Measurements from ENCODE around the gene WFIKKN2.

Gene WFIKKN2, protein sequence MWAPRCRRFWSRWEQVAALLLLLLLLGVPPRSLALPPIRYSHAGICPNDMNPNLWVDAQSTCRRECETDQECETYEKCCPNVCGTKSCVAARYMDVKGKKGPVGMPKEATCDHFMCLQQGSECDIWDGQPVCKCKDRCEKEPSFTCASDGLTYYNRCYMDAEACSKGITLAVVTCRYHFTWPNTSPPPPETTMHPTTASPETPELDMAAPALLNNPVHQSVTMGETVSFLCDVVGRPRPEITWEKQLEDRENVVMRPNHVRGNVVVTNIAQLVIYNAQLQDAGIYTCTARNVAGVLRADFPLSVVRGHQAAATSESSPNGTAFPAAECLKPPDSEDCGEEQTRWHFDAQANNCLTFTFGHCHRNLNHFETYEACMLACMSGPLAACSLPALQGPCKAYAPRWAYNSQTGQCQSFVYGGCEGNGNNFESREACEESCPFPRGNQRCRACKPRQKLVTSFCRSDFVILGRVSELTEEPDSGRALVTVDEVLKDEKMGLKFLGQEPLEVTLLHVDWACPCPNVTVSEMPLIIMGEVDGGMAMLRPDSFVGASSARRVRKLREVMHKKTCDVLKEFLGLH

DNA sequence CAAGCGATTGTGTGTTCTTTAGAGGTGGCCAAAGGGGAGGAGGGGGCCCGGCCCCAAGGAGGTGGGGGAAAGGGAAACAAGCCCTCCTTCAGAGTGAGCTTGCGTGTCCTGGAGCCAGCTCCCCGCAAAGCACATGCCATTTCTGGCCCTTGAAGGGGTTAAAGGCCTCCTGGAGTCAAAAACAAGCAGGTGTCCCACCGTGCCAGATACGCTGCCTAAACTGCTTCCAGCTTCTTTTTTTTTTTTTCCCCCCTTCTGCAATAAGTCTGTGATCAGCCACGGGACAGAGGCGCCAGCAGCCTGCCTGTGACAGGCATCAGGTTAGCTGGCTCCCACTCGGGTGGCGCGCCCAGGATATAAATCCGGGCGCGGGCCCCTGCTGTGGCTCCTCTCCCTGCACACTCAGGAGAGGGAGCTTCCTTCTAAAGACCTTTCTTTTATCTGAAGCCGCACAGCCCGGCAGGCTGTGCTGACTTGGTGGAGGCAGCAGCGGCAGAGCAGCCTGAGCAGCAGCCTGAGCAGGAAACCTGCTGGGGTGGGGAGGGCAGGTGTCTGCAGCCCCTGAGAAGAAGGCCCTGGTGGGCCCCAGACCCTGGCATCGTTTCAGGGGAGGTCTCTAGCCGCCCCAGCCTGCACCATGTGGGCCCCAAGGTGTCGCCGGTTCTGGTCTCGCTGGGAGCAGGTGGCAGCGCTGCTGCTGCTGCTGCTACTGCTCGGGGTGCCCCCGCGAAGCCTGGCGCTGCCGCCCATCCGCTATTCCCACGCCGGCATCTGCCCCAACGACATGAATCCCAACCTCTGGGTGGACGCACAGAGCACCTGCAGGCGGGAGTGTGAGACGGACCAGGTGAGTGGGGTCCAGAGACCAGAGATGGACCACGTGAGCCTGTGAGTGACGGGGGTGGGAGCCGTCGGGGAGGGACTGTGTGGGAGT, at the start of gene WFIKKN2:
Gene WFIKKN2 (plus strand): TSS at position 286 of the 934 bp plus-strand sequence. CDS start 352 bp downstream, at position 638.
- Histone ChIP-seq H3K36me3 (ENCODE audit: insufficient read depth, low read length) (no peaks in the 10 kb centered on the region), H3K27ac (no peak within 1 kb of the TSS), H3K9me3 (ENCODE audit: low read depth, low read length) (no peaks in the 10 kb centered on the region), H3K9ac (ENCODE audit: insufficient read length) (no peak within 1 kb of the TSS), H3K4me3 (no peak within 1 kb of the TSS)
- TF ChIP-seq EZH2 (IDR thresholded peaks at IDR 0.05) = no peak
- no peak for TF ChIP-seq FOXP2 (optimal IDR thresholded peaks at IDR 0.05; ENCODE audit: control extremely low read depth, extremely low read length, insufficient read depth)
- no peak for TF ChIP-seq POLR2AphosphoS5 (IDR thresholded peaks at IDR 0.05; ENCODE audit: borderline replicate concordance, low read depth, low read length)
- no peak for DNase-seq (ENCODE audit: low read depth, low spot score)

DNA sequence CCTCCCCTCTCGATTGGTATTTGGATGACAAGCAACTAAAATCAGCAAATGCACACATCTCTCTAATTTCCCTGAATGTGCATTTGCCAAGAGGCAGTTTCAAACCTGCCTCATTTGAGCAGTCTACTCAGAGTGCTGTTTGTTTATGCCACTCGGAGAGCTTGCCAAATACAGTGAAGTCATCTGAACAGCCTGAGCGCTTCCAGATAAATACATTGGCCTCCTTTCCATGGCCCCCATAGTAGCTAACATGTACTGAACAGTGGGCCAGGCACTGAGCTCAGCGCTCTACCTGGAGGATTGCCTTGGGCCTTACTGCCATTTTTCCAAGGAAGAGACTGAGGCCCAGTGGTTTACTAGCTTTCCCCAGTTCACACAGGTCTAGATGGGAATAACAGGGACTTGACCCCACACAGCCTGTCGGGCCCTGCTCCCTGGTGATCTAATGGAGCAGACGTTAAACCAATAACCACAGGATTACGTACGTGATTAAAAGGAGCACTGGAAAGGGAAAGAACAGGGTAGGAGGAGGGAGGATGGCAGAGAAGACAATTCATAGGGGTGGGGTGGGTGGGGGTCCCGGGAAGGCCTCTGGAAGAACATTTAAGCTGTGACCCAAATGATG, 49.3 kb upstream of the WFIKKN2 start:
- Histone ChIP-seq H3K9ac (ENCODE audit: insufficient read length) (no peak overlapping the region), H3K27ac (no peak overlapping the region), H3K36me3 (ENCODE audit: insufficient read depth, low read length) (no peaks in the 10 kb centered on the region)

DNA sequence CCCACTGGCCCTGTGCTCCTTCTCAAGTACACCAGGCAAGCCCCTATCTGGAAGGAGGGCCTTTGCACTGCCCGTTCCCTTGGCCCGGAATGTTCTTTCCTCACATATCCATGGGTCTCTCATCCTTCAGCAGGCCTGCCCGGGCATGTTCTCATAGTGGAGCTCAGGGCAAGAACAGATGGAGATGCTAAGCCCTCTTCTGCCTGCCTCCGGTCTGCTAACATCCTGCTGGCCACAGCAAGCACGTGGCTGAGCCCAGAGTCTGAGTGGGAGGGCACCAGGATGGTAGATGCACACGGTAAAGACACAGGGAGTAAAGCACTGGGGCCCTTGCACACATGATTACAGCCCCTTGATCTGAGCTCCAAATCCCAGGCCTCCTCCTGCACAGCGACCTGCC, 48.3 kb upstream of the WFIKKN2 start:
- H3K27ac ChIP-seq = no peak overlapping the region
- DNase-seq (ENCODE audit: low read depth, low spot score) = no peak
- H3K36me3 ChIP-seq (ENCODE audit: insufficient read depth, low read length) = no peaks in the 10 kb centered on the region
- no peak overlapping the region for H3K4me3 ChIP-seq
- TF ChIP-seq EZH2 (IDR thresholded peaks at IDR 0.05) = no peak
- TF ChIP-seq FOXP2 (optimal IDR thresholded peaks at IDR 0.05; ENCODE audit: control extremely low read depth, extremely low read length, insufficient read depth) = no peak
- TF ChIP-seq POLR2AphosphoS5 (IDR thresholded peaks at IDR 0.05; ENCODE audit: borderline replicate concordance, low read depth, low read length) = no peak
- no peaks in the 10 kb centered on the region for H3K9me3 ChIP-seq (ENCODE audit: low read depth, low read length)
- no peak overlapping the region for H3K9ac ChIP-seq (ENCODE audit: insufficient read length)

More for the DNA sequence above, 49.3 kb upstream of the WFIKKN2 start:
- DNase-seq (ENCODE audit: low read depth, low spot score) = no peak
- Histone ChIP-seq H3K9me3 (ENCODE audit: low read depth, low read length) (no peaks in the 10 kb centered on the region), H3K4me3 (no peak overlapping the region)
- TF ChIP-seq EZH2 (IDR thresholded peaks at IDR 0.05) (no peak), POLR2AphosphoS5 (IDR thresholded peaks at IDR 0.05; ENCODE audit: borderline replicate concordance, low read depth, low read length) (no peak), FOXP2 (optimal IDR thresholded peaks at IDR 0.05; ENCODE audit: control extremely low read depth, extremely low read length, insufficient read depth) (no peak)

DNA sequence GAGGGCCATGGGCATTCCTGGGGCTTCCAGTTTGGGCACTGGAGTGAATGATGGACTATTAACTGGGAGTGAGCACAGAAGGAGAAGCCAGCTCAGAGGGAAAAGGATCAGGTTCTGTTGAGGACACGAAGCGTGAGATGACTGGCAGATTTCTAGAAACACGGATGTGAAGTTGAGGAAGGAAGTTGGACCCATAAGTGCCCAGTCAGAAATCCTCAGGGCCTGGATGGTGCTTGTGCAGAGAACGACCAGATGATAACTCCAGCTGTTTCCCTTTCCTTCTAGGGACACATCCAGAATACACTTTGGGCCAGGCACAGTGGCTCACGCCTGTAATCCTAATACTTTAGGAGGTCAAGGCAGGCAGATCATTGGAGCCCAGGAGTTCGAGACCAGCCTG, 44.8 kb upstream of the WFIKKN2 start:
- Histone ChIP-seq H3K27ac (no peak overlapping the region), H3K36me3 (ENCODE audit: insufficient read depth, low read length) (no peaks in the 10 kb centered on the region), H3K9ac (ENCODE audit: insufficient read length) (no peak overlapping the region), H3K9me3 (ENCODE audit: low read depth, low read length) (no peaks in the 10 kb centered on the region), H3K4me3 (no peak overlapping the region)
- DNase-seq (ENCODE audit: low read depth, low spot score) = no peak
- TF ChIP-seq FOXP2 (optimal IDR thresholded peaks at IDR 0.05; ENCODE audit: control extremely low read depth, extremely low read length, insufficient read depth) (no peak), POLR2AphosphoS5 (IDR thresholded peaks at IDR 0.05; ENCODE audit: borderline replicate concordance, low read depth, low read length) (no peak), EZH2 (IDR thresholded peaks at IDR 0.05) (no peak)

DNA sequence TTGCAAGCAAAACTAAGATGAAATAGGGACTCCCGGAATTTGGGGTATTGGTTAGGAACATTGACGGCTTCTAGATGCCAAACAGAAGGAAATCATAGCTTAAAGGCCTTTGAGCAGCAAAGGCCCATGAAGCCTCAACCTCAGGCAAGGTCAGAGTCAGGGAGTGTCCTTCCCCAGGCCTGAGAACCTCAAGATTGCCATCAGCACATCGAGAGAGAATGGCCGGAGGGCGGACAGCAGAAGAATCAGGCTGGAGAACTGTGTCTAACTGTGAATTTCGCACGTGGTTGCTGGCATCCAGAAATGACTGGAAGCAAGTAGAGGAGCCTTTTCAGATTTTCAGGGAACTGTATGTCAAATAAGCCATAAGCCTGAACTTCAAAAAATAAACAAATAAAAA, 43.3 kb upstream of the WFIKKN2 start:
- DNase-seq (ENCODE audit: low read depth, low spot score) = no peak

DNA sequence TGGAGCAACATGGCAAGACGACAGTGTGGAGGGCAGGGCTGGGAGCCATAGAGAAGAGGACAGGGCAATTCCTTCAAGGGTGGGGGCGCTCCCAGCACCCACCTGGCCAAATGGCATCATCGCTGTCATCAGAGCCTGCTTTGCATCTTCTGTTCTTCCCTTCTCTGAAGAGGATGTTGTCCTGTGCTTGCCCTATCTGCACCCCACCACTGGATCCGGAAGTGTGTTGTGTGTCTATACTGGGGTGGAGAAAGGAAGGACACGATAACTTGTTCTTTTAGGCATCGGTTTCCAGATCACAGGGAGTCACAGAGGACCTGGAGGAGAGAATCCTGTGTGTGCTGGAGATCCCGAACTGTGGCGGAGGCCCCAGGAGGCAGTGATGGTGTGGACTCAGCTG, 42.4 kb upstream of the WFIKKN2 start:
- H3K9me3 ChIP-seq (ENCODE audit: low read depth, low read length) = no peaks in the 10 kb centered on the region
- no peak overlapping the region for H3K27ac ChIP-seq
- no peak for DNase-seq (ENCODE audit: low read depth, low spot score)
- no peak overlapping the region for H3K9ac ChIP-seq (ENCODE audit: insufficient read length)
- no peak overlapping the region for H3K4me3 ChIP-seq
- no peaks in the 10 kb centered on the region for H3K36me3 ChIP-seq (ENCODE audit: insufficient read depth, low read length)
- TF ChIP-seq FOXP2 (optimal IDR thresholded peaks at IDR 0.05; ENCODE audit: control extremely low read depth, extremely low read length, insufficient read depth) (no peak), EZH2 (IDR thresholded peaks at IDR 0.05) (no peak), POLR2AphosphoS5 (IDR thresholded peaks at IDR 0.05; ENCODE audit: borderline replicate concordance, low read depth, low read length) (no peak)

More for the DNA sequence above, 43.3 kb upstream of the WFIKKN2 start:
- Histone ChIP-seq H3K9me3 (ENCODE audit: low read depth, low read length) (no peaks in the 10 kb centered on the region), H3K9ac (ENCODE audit: insufficient read length) (no peak overlapping the region), H3K27ac (no peak overlapping the region), H3K4me3 (no peak overlapping the region), H3K36me3 (ENCODE audit: insufficient read depth, low read length) (no peaks in the 10 kb centered on the region)
- no peak for TF ChIP-seq EZH2 (IDR thresholded peaks at IDR 0.05)

DNA sequence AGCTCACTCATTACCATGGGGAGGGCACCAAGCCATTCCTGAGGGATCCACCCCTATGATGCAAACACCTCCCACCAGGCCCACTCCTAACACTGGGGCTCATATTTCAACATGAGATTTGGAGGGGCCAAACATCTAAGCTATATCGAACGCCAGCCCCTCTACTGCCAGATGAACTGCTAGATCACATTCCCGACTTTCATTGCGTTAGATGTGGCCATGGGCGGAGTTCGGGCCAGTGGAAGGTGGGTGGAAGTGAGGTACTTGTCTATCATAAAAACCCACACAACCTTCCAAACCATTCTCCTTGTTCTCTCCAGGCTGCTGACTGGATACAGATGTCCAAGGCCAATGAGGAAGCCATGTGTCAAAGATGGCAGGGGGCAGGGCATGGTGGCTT, 41.0 kb upstream of the WFIKKN2 start:
- Histone ChIP-seq H3K27ac (no peak overlapping the region), H3K9ac (ENCODE audit: insufficient read length) (no peak overlapping the region), H3K4me3 (no peak overlapping the region), H3K36me3 (ENCODE audit: insufficient read depth, low read length) (no peaks in the 10 kb centered on the region), H3K9me3 (ENCODE audit: low read depth, low read length) (no peaks in the 10 kb centered on the region)
- DNase-seq (ENCODE audit: low read depth, low spot score) = no peak
- TF ChIP-seq FOXP2 (optimal IDR thresholded peaks at IDR 0.05; ENCODE audit: control extremely low read depth, extremely low read length, insufficient read depth) (no peak), EZH2 (IDR thresholded peaks at IDR 0.05) (no peak), POLR2AphosphoS5 (IDR thresholded peaks at IDR 0.05; ENCODE audit: borderline replicate concordance, low read depth, low read length) (no peak; the same call in 1 of the 2 replicates)

Measured in SK-N-MC (cell line).